DOHH2 (cell line): ENCODE measurements around the gene SLC8A3.

Source experiments
- CTCF ChIP-seq: fragments of 200-600 bp; sonication (generic); IDR thresholded peaks from one replicate; pipeline ENCODE4 v1.5.1; 2014; ENCODE audit warnings: antibody characterized with exemption, mild to moderate bottlenecking, low read depth, low read length; ENCODE audit not compliant: poor library complexity, severe bottlenecking
- EZH2phosphoT487 ChIP-seq: fragments of 200-600 bp; sonication (generic); IDR thresholded peaks from 2 replicates; pipeline ENCODE4 v1.6.1; 2017; ENCODE audit warnings: borderline replicate concordance, mild to moderate bottlenecking, antibody characterized with exemption, low read length, moderate library complexity, mixed read lengths

- TF ChIP-seq CTCF: no peak
- no peak for TF ChIP-seq EZH2phosphoT487
Measured at GRCh38 chr14:70043001-70043400, 145.8 kb downstream of the SLC8A3 start.
